Measurements from ENCODE around the gene MYLK2. TPM values are rescaled to one million over a fixed set of nuclear protein-coding genes. Genes with fewer than 3 reads are reported as not detected.

MYLK2 gene
- total RNA-seq, 8 experiments from 2014 or later, result 0.16 to 1.1 (median 0.51) TPM

GRCh38 chr20:31840906-31841816 is 22.0 kb downstream of the MYLK2 start:
- H3K27ac ChIP-seq, result no peak overlapping the region
- peaks cover 21 to 40% of the 10 kb centered on the region in 2 donors for H3K4me1 ChIP-seq (replicated peaks in 1 of 2)
- H3K4me3 ChIP-seq, result no peak overlapping the region
- WGBS, 10 experiments, result 60 to 100% (median 84%) methylated on average over 1 to 6 of the region's 15 CpGs; no CpG with 5 or more reads in 4 of the 10 experiments
- in situ Hi-C loops (cut with MboI; ENCODE audit: low pct_unique_long_range_greater_than_20kb in 2 of 9, low sequenced_read_pairs in 9 of 9, unreplicated experiment in 9 of 9), result loop anchor here in 2 of 9 experiments (25.0 kb wide), 2 partner anchors 246 to 821 kb away; partner anchors contain the start of gene C20orf203 (in 1 of the 2)
- ATAC-seq (replicated peaks in 6 of 8), result no peak

- H3K4me1 ChIP-seq (replicated peaks in 1 of 2), result peaks cover 19 to 36% of the 10 kb centered on the region in 2 donors
- H3K4me3 ChIP-seq, result no peak overlapping the region
- H3K27ac ChIP-seq, result no peak overlapping the region
- WGBS, 10 experiments, result 25 to 100% (median 86%) methylated on average over 1 to 6 of the region's 8 CpGs; no CpG with 5 or more reads in 5 of the 10 experiments
- ATAC-seq (replicated peaks in 6 of 8), result peak in 4 of 8 experiments; percentile 12 to 38 (median 32)
- in situ Hi-C loops (cut with MboI; ENCODE audit: low pct_unique_long_range_greater_than_20kb in 2 of 9, low sequenced_read_pairs in 9 of 9, unreplicated experiment in 9 of 9), result loop anchor here in 2 of 9 experiments (25.0 kb wide), 2 partner anchors 245 to 820 kb away; partner anchors contain the start of gene C20orf203 (in 1 of the 2)
Observed at GRCh38 chr20:31841928-31842327, 22.8 kb downstream of the MYLK2 start.

- Histone ChIP-seq H3K4me1 (replicated peaks in 1 of 2) (peaks cover 19 to 36% of the 10 kb centered on the region in 2 donors), H3K4me3 (no peak overlapping the region), H3K27ac (no peak overlapping the region)
- 53 to 100% (median 70%) methylated on average over 1 to 4 of the region's 12 CpGs; no CpG with 5 or more reads in 6 of the 10 experiments for whole genome bisulfite sequencing, 10 experiments
- ATAC-seq (replicated peaks in 6 of 8), result peak in 7 of 8 experiments; percentile 7 to 57 (median 22)
- in situ Hi-C loops (cut with MboI; ENCODE audit: low pct_unique_long_range_greater_than_20kb in 2 of 9, low sequenced_read_pairs in 9 of 9, unreplicated experiment in 9 of 9), result loop anchor here in 2 of 9 experiments (25.0 kb wide), 2 partner anchors 245 to 820 kb away; partner anchors contain the start of gene C20orf203 (in 1 of the 2)
Observed at GRCh38 chr20:31842471-31843157, 23.5 kb downstream of the MYLK2 start.

- ATAC-seq (replicated peaks in 6 of 8), result no peak
- H3K4me1 ChIP-seq (replicated peaks in 1 of 2), result peaks cover 19 to 31% of the 10 kb centered on the region in 2 donors
- no peak overlapping the region for H3K27ac ChIP-seq
- 76 to 100% (median 85%) methylated on average over 1 to 5 of the region's 6 CpGs; no CpG with 5 or more reads in 4 of the 10 experiments for WGBS, 10 experiments
- in situ Hi-C loops (cut with MboI; ENCODE audit: low pct_unique_long_range_greater_than_20kb in 2 of 9, low sequenced_read_pairs in 9 of 9, unreplicated experiment in 9 of 9), result loop anchor here in 2 of 9 experiments (25.0 kb wide), 2 partner anchors 244 to 819 kb away; partner anchors contain the start of gene C20orf203 (in 1 of the 2)
- no peak overlapping the region for H3K4me3 ChIP-seq
Observed at GRCh38 chr20:31843288-31843687, 24.1 kb downstream of the MYLK2 start.

- H3K4me1 ChIP-seq (replicated peaks in 1 of 2), result peaks cover 19 to 31% of the 10 kb centered on the region in 2 donors
- no peak for ATAC-seq (replicated peaks in 6 of 8)
- H3K27ac ChIP-seq, result no peak overlapping the region
- WGBS, 10 experiments, result 60 to 93% (median 80%) methylated on average over 1 to 3 of the region's 5 CpGs; no CpG with 5 or more reads in 5 of the 10 experiments
- no peak overlapping the region for H3K4me3 ChIP-seq
- in situ Hi-C loops (cut with MboI; ENCODE audit: low pct_unique_long_range_greater_than_20kb in 2 of 9, low sequenced_read_pairs in 9 of 9, unreplicated experiment in 9 of 9), result loop anchor here in 2 of 9 experiments (25.0 kb wide), 2 partner anchors 243 to 818 kb away; partner anchors contain the start of gene C20orf203 (in 1 of the 2)
Observed at GRCh38 chr20:31843881-31844280, 24.7 kb downstream of the MYLK2 start.

GRCh38 chr20:31844737-31845299 is 25.7 kb downstream of the MYLK2 start:
- in situ Hi-C loops (cut with MboI; ENCODE audit: low pct_unique_long_range_greater_than_20kb in 2 of 9, low sequenced_read_pairs in 9 of 9, unreplicated experiment in 9 of 9), result loop anchor here in 2 of 9 experiments (25.0 kb wide), 2 partner anchors 242 to 817 kb away; partner anchors contain the start of gene C20orf203 (in 1 of the 2)
- H3K27ac ChIP-seq, result peak overlapping the region in 1 of 2 donors; percentile 40
- no peak overlapping the region for H3K4me3 ChIP-seq
- WGBS, 10 experiments, result 50 to 100% methylated on average over 2 of the region's 28 CpGs; no CpG with 5 or more reads in 8 of the 10 experiments
- ATAC-seq (replicated peaks in 6 of 8), result no peak
- H3K4me1 ChIP-seq (replicated peaks in 1 of 2), result peaks cover 19 to 31% of the 10 kb centered on the region in 2 donors

GRCh38 chr20:31845300-31845863 is 26.2 kb downstream of the MYLK2 start, which contains the start of gene FOXS1:
Gene FOXS1, minus strand, starts transcription at chr20:31845604. Its CDS starts 62 bp downstream, at chr20:31845542.
- Histone ChIP-seq H3K4me1 (replicated peaks in 1 of 2) (peaks cover 19 to 31% of the 10 kb centered on the region in 2 donors), H3K4me3 (no peak within 1 kb of the TSS), H3K27ac (peak within 1 kb of the TSS in 1 of 2 donors; percentile 40)
- 0 to 78% (median 20%) methylated on average over 1 to 8 of the region's 21 CpGs; no CpG with 5 or more reads in 3 of the 10 experiments for WGBS, 10 experiments
- in situ Hi-C loops (cut with MboI; ENCODE audit: low pct_unique_long_range_greater_than_20kb in 2 of 9, low sequenced_read_pairs in 9 of 9, unreplicated experiment in 9 of 9), result loop anchor here in 2 of 9 experiments (25.0 kb wide), 2 partner anchors 242 to 817 kb away; partner anchors contain the start of gene C20orf203 (in 1 of the 2)
- ATAC-seq (replicated peaks in 6 of 8), result peak in 5 of 8 experiments; percentile 72 to 89 (median 85)

GRCh38 chr20:31846793-31847138 is 27.6 kb downstream of the MYLK2 start:
- H3K4me3 ChIP-seq, result no peak overlapping the region
- 33 to 100% (median 61%) methylated on average over 1 to 2 of the region's 3 CpGs; no CpG with 5 or more reads in 6 of the 10 experiments for WGBS, 10 experiments
- H3K27ac ChIP-seq, result no peak overlapping the region
- peaks cover 19 to 31% of the 10 kb centered on the region in 2 donors for H3K4me1 ChIP-seq (replicated peaks in 1 of 2)
- no peak for ATAC-seq (replicated peaks in 6 of 8)
- in situ Hi-C loops (cut with MboI; ENCODE audit: low pct_unique_long_range_greater_than_20kb in 2 of 9, low sequenced_read_pairs in 9 of 9, unreplicated experiment in 9 of 9), result loop anchor here in 2 of 9 experiments (25.0 kb wide), 2 partner anchors 241 to 816 kb away; partner anchors contain the start of gene C20orf203 (in 1 of the 2)

- Histone ChIP-seq H3K4me1 (replicated peaks in 1 of 2) (peaks cover 13 to 23% of the 10 kb centered on the region in 2 donors), H3K27ac (no peak overlapping the region), H3K4me3 (no peak overlapping the region)
- in situ Hi-C loops (cut with MboI; ENCODE audit: low pct_unique_long_range_greater_than_20kb in 2 of 9, low sequenced_read_pairs in 9 of 9, unreplicated experiment in 9 of 9), result loop anchor here in 2 of 9 experiments (25.0 kb wide), 2 partner anchors 239 to 814 kb away; partner anchors contain the start of gene C20orf203 (in 1 of the 2)
- 51 to 90% (median 79%) methylated on average over 2 to 5 of the region's 32 CpGs; no CpG with 5 or more reads in 4 of the 10 experiments for WGBS, 10 experiments
- ATAC-seq (replicated peaks in 6 of 8), result no peak
Observed at GRCh38 chr20:31848088-31848999, 29.2 kb downstream of the MYLK2 start.

- peaks cover 13 to 18% of the 10 kb centered on the region in 2 donors for H3K4me1 ChIP-seq (replicated peaks in 1 of 2)
- H3K4me3 ChIP-seq, result no peak overlapping the region
- ATAC-seq (replicated peaks in 6 of 8), result peak in 1 of 8 experiments; percentile 24
- in situ Hi-C loops (cut with MboI; ENCODE audit: low pct_unique_long_range_greater_than_20kb in 2 of 9, low sequenced_read_pairs in 9 of 9, unreplicated experiment in 9 of 9), result loop anchor here in 2 of 9 experiments (25.0 kb wide), 2 partner anchors 238 to 813 kb away; partner anchors contain the start of gene C20orf203 (in 1 of the 2)
- 25 to 100% (median 73%) methylated on average over 1 to 10 of the region's 45 CpGs; no CpG with 5 or more reads in 2 of the 10 experiments for WGBS, 10 experiments
- no peak overlapping the region for H3K27ac ChIP-seq
Observed at GRCh38 chr20:31849306-31849930, 30.3 kb downstream of the MYLK2 start.

Data from motor neuron (in vitro differentiated cells).